HG02678 (cell line): ENCODE results near the gene RNU7-1.

ENCODE experiments used
- ATAC-seq: cut with Tn5 transposase; IDR thresholded peaks from one replicate; pipeline ENCODE4 v1.9.1; 2021; ENCODE audit warnings: mild to moderate bottlenecking, moderate library complexity; ENCODE audit not compliant: unreplicated experiment

RNU7-1 gene

GRCh38 chr12:6963016-6963731 lies 19.6 kb downstream of the RNU7-1 start:
- no peak for ATAC-seq

- ATAC-seq, result no peak
Measured at GRCh38 chr12:6963791-6964413, 20.3 kb downstream of the RNU7-1 start.

GRCh38 chr12:6964605-6965025 lies 21.0 kb downstream of the RNU7-1 start:
- no peak for ATAC-seq

- peak; percentile 44 for ATAC-seq
Measured at GRCh38 chr12:6965026-6965661, 21.5 kb downstream of the RNU7-1 start.

- ATAC-seq, result no peak
Measured at GRCh38 chr12:6965714-6966113, 22.1 kb downstream of the RNU7-1 start.

- no peak for ATAC-seq
Measured at GRCh38 chr12:6966351-6966750, 22.7 kb downstream of the RNU7-1 start.

- no peak for ATAC-seq
Measured at GRCh38 chr12:6967651-6968100, 24.1 kb downstream of the RNU7-1 start.

GRCh38 chr12:6968426-6968825 lies 24.8 kb downstream of the RNU7-1 start:
- no peak for ATAC-seq

GRCh38 chr12:6970096-6970527 lies 26.5 kb downstream of the RNU7-1 start:
- ATAC-seq, result peak; percentile 9

GRCh38 chr12:6974180-6974579 lies 30.6 kb downstream of the RNU7-1 start:
- ATAC-seq, result no peak

GRCh38 chr12:6975297-6976032 lies 31.8 kb downstream of the RNU7-1 start:
- ATAC-seq, result no peak

- no peak for ATAC-seq
Measured at GRCh38 chr12:6977653-6978052, 34.0 kb downstream of the RNU7-1 start.

GRCh38 chr12:6978188-6978587 lies 34.6 kb downstream of the RNU7-1 start:
- no peak for ATAC-seq

GRCh38 chr12:6978611-6979011 lies 35.0 kb downstream of the RNU7-1 start:
- no peak for ATAC-seq

GRCh38 chr12:6979021-6979420 lies 35.4 kb downstream of the RNU7-1 start:
- ATAC-seq, result no peak

- ATAC-seq, result no peak
Measured at GRCh38 chr12:6979453-6979852, 35.8 kb downstream of the RNU7-1 start.

GRCh38 chr12:6980075-6980474 lies 36.5 kb downstream of the RNU7-1 start:
- ATAC-seq, result no peak

GRCh38 chr12:6980740-6981139 lies 37.1 kb downstream of the RNU7-1 start:
- no peak for ATAC-seq

- ATAC-seq, result no peak
Measured at GRCh38 chr12:6981152-6982052, 37.8 kb downstream of the RNU7-1 start.

- ATAC-seq, result no peak
Measured at GRCh38 chr12:6982532-6982931, 38.9 kb downstream of the RNU7-1 start.
